ENCODE measurements around the gene TOM1L2.

Gene TOM1L2

DNA sequence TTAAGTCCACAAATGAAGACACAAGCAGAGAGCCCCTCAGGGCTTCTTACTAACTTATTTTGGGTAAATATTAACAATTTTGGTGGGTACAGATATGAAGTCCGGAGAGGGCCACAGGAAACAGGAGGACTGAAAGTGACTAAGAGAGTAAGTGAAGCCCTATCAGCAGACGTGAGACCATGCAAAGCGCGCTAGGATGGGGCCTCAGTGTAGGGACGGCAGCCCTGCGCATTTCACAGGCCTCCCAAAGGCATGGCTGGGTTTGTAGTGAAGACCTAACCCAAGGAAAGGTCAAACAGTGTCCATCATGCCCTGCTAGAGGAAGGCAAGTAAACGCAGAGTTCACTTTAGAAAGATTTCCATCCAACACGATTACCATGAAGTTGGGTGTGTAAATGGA lies 75.5 kb downstream of the TOM1L2 start:
- H3K9ac ChIP-seq = no peak overlapping the region
- H3K36me3 ChIP-seq = peaks cover 22% of the 10 kb centered on the region
- no peaks in the 10 kb centered on the region for H3K27me3 ChIP-seq
- 0 out of 2 replicates have a peak, but pooled peaks cover under 1% of the 10 kb centered on the region for H4K20me1 ChIP-seq
- no peak overlapping the region for H3K4me3 ChIP-seq
- H3K27ac ChIP-seq = no peak overlapping the region
- peaks cover 50% of the 10 kb centered on the region for H3K4me1 ChIP-seq
- 0 out of 2 replicates have a peak overlapping the region, but pooled peaks have one; percentile 31 for H3K4me2 ChIP-seq
- H3K9me3 ChIP-seq = no peaks in the 10 kb centered on the region
- TF ChIP-seq Cebpa-rat (IDR thresholded peaks at IDR 0.05) = no peak

GRCh38 chr17:17893801-17894644 lies 78.2 kb downstream of the TOM1L2 start:
- no peaks in the 10 kb centered on the region for H3K9me3 ChIP-seq
- H3K27me3 ChIP-seq = no peaks in the 10 kb centered on the region
- no peak overlapping the region for H3K4me2 ChIP-seq
- H3K4me1 ChIP-seq = peaks cover 62% of the 10 kb centered on the region
- no peak overlapping the region for H3K9ac ChIP-seq
- H3K4me3 ChIP-seq = no peak overlapping the region
- H4K20me1 ChIP-seq = 0 out of 2 replicates have a peak, but pooled peaks cover 6% of the 10 kb centered on the region
- H3K36me3 ChIP-seq = peaks cover 22% of the 10 kb centered on the region
- no peak overlapping the region for H3K27ac ChIP-seq
- no peak for TF ChIP-seq Cebpa-rat (IDR thresholded peaks at IDR 0.05)

DNA sequence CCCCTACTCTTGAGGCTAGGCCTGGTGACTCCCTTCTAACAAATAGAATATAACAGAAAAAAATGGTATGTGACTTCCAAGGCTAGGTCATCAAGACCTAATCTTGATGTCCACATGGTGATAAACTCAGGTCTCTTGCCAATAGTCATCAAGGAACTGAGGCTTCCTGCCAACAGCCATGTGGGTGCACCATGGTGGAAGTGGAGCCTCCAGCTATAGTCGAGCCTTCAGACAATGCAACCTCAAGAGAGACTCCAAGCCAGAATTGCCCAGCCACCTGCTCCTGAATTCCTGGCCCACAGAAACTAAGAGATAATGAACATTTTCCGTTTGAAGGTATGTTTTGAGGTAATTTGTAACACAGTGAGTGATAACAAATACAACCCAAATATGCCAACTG lies 79.5 kb downstream of the TOM1L2 start:
- Histone ChIP-seq H3K9me3 (no peaks in the 10 kb centered on the region), H3K36me3 (peaks cover 17% of the 10 kb centered on the region), H3K27ac (no peak overlapping the region), H4K20me1 (0 out of 2 replicates have a peak, but pooled peaks cover 6% of the 10 kb centered on the region), H3K9ac (no peak overlapping the region), H3K27me3 (no peaks in the 10 kb centered on the region), H3K4me3 (no peak overlapping the region), H3K4me1 (peaks cover 67% of the 10 kb centered on the region), H3K4me2 (peak overlapping the region; percentile 69)
- no peak for TF ChIP-seq Cebpa-rat (IDR thresholded peaks at IDR 0.05)

DNA sequence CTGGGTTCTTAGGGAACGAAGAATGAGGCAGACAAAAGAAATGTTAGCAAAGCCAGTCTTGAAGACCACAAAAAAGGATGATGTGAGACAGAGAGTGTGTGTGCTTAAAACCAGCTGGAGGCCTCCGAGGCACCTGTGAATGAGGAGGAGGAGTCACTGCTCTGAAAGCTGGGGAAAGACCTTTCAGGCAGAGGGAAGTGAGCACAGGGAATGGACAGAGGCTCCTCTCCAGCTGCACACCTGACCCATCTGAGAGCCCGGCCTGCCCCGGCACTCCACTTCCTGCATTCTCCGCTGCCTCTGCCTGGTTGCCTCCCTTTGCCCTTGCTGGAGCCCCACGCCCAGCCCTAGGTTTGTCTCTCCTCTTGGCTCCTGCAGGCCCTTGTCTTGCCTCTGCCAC lies 80.2 kb downstream of the TOM1L2 start:
- H3K4me2 ChIP-seq = peak overlapping the region; percentile 69

GRCh38 chr17:17890773-17891759 lies 81.1 kb downstream of the TOM1L2 start:
- peak overlapping the region; percentile 69 for H3K4me2 ChIP-seq
- TF ChIP-seq Cebpa-rat (IDR thresholded peaks at IDR 0.05) = no peak

More for the DNA sequence above, 80.2 kb downstream of the TOM1L2 start:
- TF ChIP-seq Cebpa-rat (IDR thresholded peaks at IDR 0.05) = no peak
- Histone ChIP-seq H3K9ac (no peak overlapping the region), H3K4me3 (no peak overlapping the region), H3K4me1 (peaks cover 64% of the 10 kb centered on the region), H4K20me1 (0 out of 2 replicates have a peak, but pooled peaks cover 6% of the 10 kb centered on the region), H3K9me3 (no peaks in the 10 kb centered on the region), H3K27me3 (no peaks in the 10 kb centered on the region), H3K27ac (no peak overlapping the region), H3K36me3 (peaks cover 17% of the 10 kb centered on the region)

GRCh38 chr17:17889922-17890321 lies 82.3 kb downstream of the TOM1L2 start:
- Histone ChIP-seq H3K27ac (no peak overlapping the region), H3K27me3 (no peaks in the 10 kb centered on the region), H3K9me3 (no peaks in the 10 kb centered on the region), H3K4me3 (no peak overlapping the region), H3K9ac (no peak overlapping the region), H3K4me1 (peaks cover 71% of the 10 kb centered on the region), H4K20me1 (0 out of 2 replicates have a peak, but pooled peaks cover 6% of the 10 kb centered on the region), H3K4me2 (peak overlapping the region; percentile 69; the same call in 1 of the 2 replicates), H3K36me3 (peaks cover 10% of the 10 kb centered on the region)
- TF ChIP-seq Cebpa-rat (IDR thresholded peaks at IDR 0.05) = no peak

More at GRCh38 chr17:17890773-17891759, 81.1 kb downstream of the TOM1L2 start:
- H3K4me1 ChIP-seq = peaks cover 68% of the 10 kb centered on the region
- 0 out of 2 replicates have a peak overlapping the region, but pooled peaks have one; percentile 11 for H3K9ac ChIP-seq
- peak overlapping the region; percentile 55 for H3K27ac ChIP-seq
- no peaks in the 10 kb centered on the region for H3K9me3 ChIP-seq
- 0 out of 2 replicates have a peak, but pooled peaks cover 6% of the 10 kb centered on the region for H4K20me1 ChIP-seq
- H3K36me3 ChIP-seq = peaks cover 17% of the 10 kb centered on the region
- H3K4me3 ChIP-seq = no peak overlapping the region
- H3K27me3 ChIP-seq = no peaks in the 10 kb centered on the region

- Histone ChIP-seq H3K27ac (no peak overlapping the region), H3K9me3 (no peaks in the 10 kb centered on the region), H3K4me2 (peak overlapping the region; percentile 69; the same call in 1 of the 2 replicates), H3K27me3 (no peaks in the 10 kb centered on the region), H3K4me3 (no peak overlapping the region), H4K20me1 (0 out of 2 replicates have a peak, but pooled peaks cover 6% of the 10 kb centered on the region), H3K4me1 (peaks cover 71% of the 10 kb centered on the region), H3K9ac (no peak overlapping the region), H3K36me3 (peaks cover 10% of the 10 kb centered on the region)
- TF ChIP-seq Cebpa-rat (IDR thresholded peaks at IDR 0.05) = no peak
These were observed 83.4 kb downstream of the TOM1L2 start for GRCh38 chr17:17888821-17889220.

GRCh38 chr17:17888371-17888770 lies 83.8 kb downstream of the TOM1L2 start:
- Histone ChIP-seq H3K9me3 (no peaks in the 10 kb centered on the region), H3K4me1 (peaks cover 71% of the 10 kb centered on the region), H4K20me1 (0 out of 2 replicates have a peak, but pooled peaks cover 6% of the 10 kb centered on the region), H3K36me3 (0 out of 2 replicates have a peak, but pooled peaks cover 5% of the 10 kb centered on the region), H3K9ac (no peak overlapping the region), H3K27me3 (no peaks in the 10 kb centered on the region), H3K4me3 (no peak overlapping the region), H3K4me2 (peak overlapping the region; percentile 69; the same call in 1 of the 2 replicates), H3K27ac (no peak overlapping the region)
- TF ChIP-seq Cebpa-rat (IDR thresholded peaks at IDR 0.05) = no peak

DNA sequence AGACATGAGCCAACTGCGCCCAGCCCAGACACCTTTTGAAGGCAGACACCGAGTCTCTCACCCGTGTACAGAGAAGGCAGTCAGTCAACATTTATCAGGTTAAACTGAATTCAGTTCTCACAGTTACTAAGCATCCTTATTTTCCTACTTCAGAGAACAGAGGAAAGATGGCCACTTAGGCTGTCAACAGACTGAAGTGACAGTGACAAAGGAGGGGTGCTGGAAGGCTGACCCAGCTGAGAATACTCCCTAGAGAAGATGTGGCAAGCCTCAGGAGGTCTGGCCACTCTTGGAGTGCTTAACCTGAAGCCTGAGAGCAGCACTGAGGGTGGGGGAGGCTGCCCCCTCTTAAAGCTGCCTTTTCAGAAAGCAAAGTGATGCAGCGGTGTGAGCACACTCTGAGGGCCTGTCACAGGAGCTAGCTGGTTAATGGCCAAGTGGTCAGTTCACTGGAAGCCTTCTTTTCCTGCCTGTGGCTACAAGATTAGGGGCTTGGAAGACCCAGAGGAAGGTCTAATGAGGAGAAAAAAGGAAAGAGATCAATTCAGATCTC lies 84.4 kb downstream of the TOM1L2 start:
- no peak for TF ChIP-seq Cebpa-rat (IDR thresholded peaks at IDR 0.05)
- H3K4me1 ChIP-seq = peaks cover 69% of the 10 kb centered on the region
- H3K27ac ChIP-seq = no peak overlapping the region

More for the DNA sequence above, 84.4 kb downstream of the TOM1L2 start:
- Histone ChIP-seq H3K9me3 (no peaks in the 10 kb centered on the region), H3K27me3 (no peaks in the 10 kb centered on the region), H3K4me2 (0 out of 2 replicates have a peak overlapping the region, but pooled peaks have one; percentile 69), H3K9ac (no peak overlapping the region), H4K20me1 (0 out of 2 replicates have a peak, but pooled peaks cover 6% of the 10 kb centered on the region), H3K4me3 (no peak overlapping the region), H3K36me3 (0 out of 2 replicates have a peak, but pooled peaks cover under 1% of the 10 kb centered on the region)

Data from BLaER1 (cell line).